C1 segment of cervical spinal cord (tissue), 14 donors: ENCODE measurements around the gene EFNB2.

ENCODE experiments used
- DNase-seq, 14 donors: peaks; one replicate each; lab custom pipeline; 2025; lab: John Stamatoyannopoulos, UW

Gene EFNB2

GRCh38 chr13:106487129-106487528, 48.3 kb downstream of the EFNB2 start:
- DNase-seq, result no peak

GRCh38 chr13:106486287-106486686, 49.2 kb downstream of the EFNB2 start:
- no peak for DNase-seq

- DNase-seq, result no peak
Measured at GRCh38 chr13:106484537-106485193, 50.8 kb downstream of the EFNB2 start.

GRCh38 chr13:106484084-106484483, 51.4 kb downstream of the EFNB2 start:
- DNase-seq, result no peak

- no peak for DNase-seq
Measured at GRCh38 chr13:106481919-106482318, 53.5 kb downstream of the EFNB2 start.

GRCh38 chr13:106480351-106480910, 55.0 kb downstream of the EFNB2 start:
- no peak for DNase-seq

GRCh38 chr13:106479929-106480328, 55.5 kb downstream of the EFNB2 start:
- DNase-seq, result no peak

GRCh38 chr13:106478116-106478515, 57.3 kb downstream of the EFNB2 start:
- no peak for DNase-seq

- DNase-seq, result no peak
Measured at GRCh38 chr13:106477303-106477702, 58.2 kb downstream of the EFNB2 start.

GRCh38 chr13:106475852-106476251, 59.6 kb downstream of the EFNB2 start:
- DNase-seq, result no peak

- DNase-seq, result no peak
Measured at GRCh38 chr13:106474912-106475311, 60.5 kb downstream of the EFNB2 start.

- no peak for DNase-seq
Measured at GRCh38 chr13:106473154-106473553, 62.3 kb downstream of the EFNB2 start.

GRCh38 chr13:106472621-106473020, 62.8 kb downstream of the EFNB2 start:
- DNase-seq, result no peak

- DNase-seq, result no peak
Measured at GRCh38 chr13:106471957-106472543, 63.4 kb downstream of the EFNB2 start.

- DNase-seq, result no peak
Measured at GRCh38 chr13:106470576-106470975, 64.9 kb downstream of the EFNB2 start.

GRCh38 chr13:106468744-106469590, 66.5 kb downstream of the EFNB2 start:
- no peak for DNase-seq

GRCh38 chr13:106468207-106468606, 67.3 kb downstream of the EFNB2 start:
- DNase-seq, result peak in 8 of 14 donors; percentile 17 to 55 (median 26)

GRCh38 chr13:106467427-106468122, 67.9 kb downstream of the EFNB2 start:
- no peak for DNase-seq

GRCh38 chr13:106466691-106467426, 68.6 kb downstream of the EFNB2 start:
- no peak for DNase-seq

- DNase-seq, result no peak
Measured at GRCh38 chr13:106464076-106464475, 71.4 kb downstream of the EFNB2 start.

GRCh38 chr13:106462710-106463109, 72.8 kb downstream of the EFNB2 start:
- DNase-seq, result no peak
